ENCODE results near the gene ARHGAP15.

DNA sequence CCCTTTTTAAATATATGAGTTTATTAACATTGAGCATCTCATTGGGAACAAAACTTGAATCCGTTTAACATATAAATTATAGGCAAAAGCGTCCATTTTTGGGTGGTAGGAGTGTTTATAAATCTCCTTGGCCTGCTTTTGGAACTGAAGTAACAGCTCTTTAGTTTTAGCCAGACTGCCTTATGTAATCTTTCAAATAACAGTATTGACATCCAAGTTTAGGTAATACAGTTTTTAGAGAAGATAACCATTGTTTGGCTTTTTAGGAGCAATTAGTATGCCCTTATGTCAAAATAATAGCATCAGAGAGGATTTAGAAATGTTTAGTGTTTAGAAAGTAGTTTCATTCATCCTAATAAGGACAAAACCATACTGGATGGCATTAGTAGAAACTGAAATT is 361.9 kb downstream of the ARHGAP15 start:
- TF ChIP-seq, protein P1, sequence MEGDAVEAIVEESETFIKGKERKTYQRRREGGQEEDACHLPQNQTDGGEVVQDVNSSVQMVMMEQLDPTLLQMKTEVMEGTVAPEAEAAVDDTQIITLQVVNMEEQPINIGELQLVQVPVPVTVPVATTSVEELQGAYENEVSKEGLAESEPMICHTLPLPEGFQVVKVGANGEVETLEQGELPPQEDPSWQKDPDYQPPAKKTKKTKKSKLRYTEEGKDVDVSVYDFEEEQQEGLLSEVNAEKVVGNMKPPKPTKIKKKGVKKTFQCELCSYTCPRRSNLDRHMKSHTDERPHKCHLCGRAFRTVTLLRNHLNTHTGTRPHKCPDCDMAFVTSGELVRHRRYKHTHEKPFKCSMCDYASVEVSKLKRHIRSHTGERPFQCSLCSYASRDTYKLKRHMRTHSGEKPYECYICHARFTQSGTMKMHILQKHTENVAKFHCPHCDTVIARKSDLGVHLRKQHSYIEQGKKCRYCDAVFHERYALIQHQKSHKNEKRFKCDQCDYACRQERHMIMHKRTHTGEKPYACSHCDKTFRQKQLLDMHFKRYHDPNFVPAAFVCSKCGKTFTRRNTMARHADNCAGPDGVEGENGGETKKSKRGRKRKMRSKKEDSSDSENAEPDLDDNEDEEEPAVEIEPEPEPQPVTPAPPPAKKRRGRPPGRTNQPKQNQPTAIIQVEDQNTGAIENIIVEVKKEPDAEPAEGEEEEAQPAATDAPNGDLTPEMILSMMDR (IDR thresholded peaks at IDR 0.05; ENCODE audit: low read length): no peak
- no peak for TF ChIP-seq EZH2 (optimal IDR thresholded peaks at IDR 0.05; ENCODE audit: low read depth, low read length)

All from MM.1S (cell line).